GM23338 (cell line): Measurements from ENCODE around the gene SH3GL3. TPM values are rescaled to one million over a fixed set of nuclear protein-coding genes. Genes with fewer than 3 reads are reported as not detected.

ENCODE experiments used
- ATAC-seq: fragments of 200-7000 bp; cut with Tn5 transposase; 3 replicates; pipeline ENCODE4 v1.9.1; 2020
- DNase-seq: peaks from one replicate; pipeline ENCODE4 v3.0.0-alpha.2; 2015; ENCODE audit warnings: low spot score
- H2AFZ ChIP-seq: fragments of 200-600 bp; sonication (generic); 2 replicates; pipeline ENCODE4 v1.8.0; 2016; ENCODE audit warnings: antibody characterized with exemption, mild to moderate bottlenecking, moderate library complexity
- H3F3A ChIP-seq: fragments of 200-600 bp; sonication (generic); replicated peaks from 2 replicates; pipeline ENCODE4 v1.8.0; 2017; ENCODE audit warnings: antibody characterized with exemption, mixed run types, low read depth
- H3K27ac ChIP-seq: fragments of 200-600 bp; sonication (generic); 2 replicates; pipeline ENCODE4 v1.6.1; 2016; ENCODE audit warnings: low read depth
- H3K27me3 ChIP-seq: fragments of 200-600 bp; sonication (generic); 2 replicates; pipeline ENCODE4 v1.8.0; 2016; ENCODE audit warnings: mild to moderate bottlenecking, mixed run types, moderate library complexity; ENCODE audit not compliant: insufficient read depth
- H3K36me3 ChIP-seq: fragments of 200-600 bp; sonication (generic); 2 replicates; pipeline ENCODE4 v1.8.0; 2016; ENCODE audit warnings: mild to moderate bottlenecking; ENCODE audit not compliant: insufficient read depth
- H3K4me1 ChIP-seq: fragments of 200-600 bp; sonication (generic); 2 replicates; pipeline ENCODE4 v1.8.0; 2016; ENCODE audit warnings: mild to moderate bottlenecking, moderate library complexity; ENCODE audit not compliant: insufficient read depth
- H3K4me2 ChIP-seq: fragments of 200-600 bp; sonication (generic); 2 replicates; pipeline ENCODE4 v1.7.1; 2017; ENCODE audit warnings: mixed run types
- H3K4me3 ChIP-seq: fragments of 200-600 bp; sonication (generic); 2 replicates; pipeline ENCODE4 v1.6.1; 2016; ENCODE audit warnings: mixed run types
- H3K79me2 ChIP-seq: fragments of 200-600 bp; sonication (generic); replicated peaks from 2 replicates; pipeline ENCODE4 v1.8.0; 2017; ENCODE audit warnings: mild to moderate bottlenecking; ENCODE audit not compliant: insufficient read depth
- H3K9me2 ChIP-seq: fragments of 200-600 bp; sonication (generic); 2 replicates; pipeline ENCODE4 v1.8.0; 2017; ENCODE audit not compliant: insufficient read depth
- H4K20me1 ChIP-seq: fragments of 200-600 bp; sonication (generic); replicated peaks from 2 replicates; pipeline ENCODE4 v1.8.0; 2017; ENCODE audit warnings: mild to moderate bottlenecking; ENCODE audit not compliant: insufficient read depth
- H3K27ac Mint-ChIP-seq: 2 replicates; pipeline ENCODE4 v1.8.0; 2020; ENCODE audit warnings: inconsistent platforms, mild to moderate bottlenecking, moderate library complexity, mixed read lengths
- H3K27me3 Mint-ChIP-seq: 3 replicates; pipeline ENCODE4 v1.8.0; 2022; ENCODE audit warnings: low read depth, mild to moderate bottlenecking, moderate library complexity, mixed read lengths, inconsistent platforms; ENCODE audit not compliant: insufficient read depth, poor library complexity
- H3K36me3 Mint-ChIP-seq: 3 replicates; pipeline ENCODE4 v1.8.0; 2021; ENCODE audit warnings: low read depth, mild to moderate bottlenecking, inconsistent platforms, moderate library complexity, mixed read lengths
- H3K4me1 Mint-ChIP-seq: 3 replicates; pipeline ENCODE4 v1.8.0; 2020; ENCODE audit warnings: mild to moderate bottlenecking, inconsistent platforms, mixed read lengths
- H3K4me3 Mint-ChIP-seq: 3 replicates; pipeline ENCODE4 v1.8.0; 2021; ENCODE audit warnings: moderate library complexity, mild to moderate bottlenecking, inconsistent platforms, mixed read lengths
- H3K9me3 Mint-ChIP-seq: 3 replicates; pipeline ENCODE4 v1.8.0; 2020; ENCODE audit warnings: moderate library complexity, mild to moderate bottlenecking, inconsistent platforms, mixed read lengths
- CREB1 ChIP-seq: fragments of 250-450 bp; sonication (Bioruptor Pico); IDR thresholded peaks from 2 replicates; pipeline ENCODE4 v1.5.0; 2020; ENCODE audit warnings: low read depth, mild to moderate bottlenecking, moderate library complexity
- EZH2 ChIP-seq: fragments of 200-600 bp; sonication (generic); IDR thresholded peaks from one replicate; pipeline ENCODE4 v1.8.0; 2017; ENCODE audit warnings: antibody characterized with exemption, mild to moderate bottlenecking, low read depth; ENCODE audit not compliant: unreplicated experiment
- EZH2phosphoT487 ChIP-seq: fragments of 200-600 bp; sonication (generic); IDR thresholded peaks from one replicate; pipeline ENCODE4 v1.8.1; 2018; ENCODE audit warnings: antibody characterized with exemption; ENCODE audit not compliant: unreplicated experiment
- JUNB ChIP-seq: IDR thresholded peaks from one replicate; pipeline ENCODE4 v1.6.1; 2016; ENCODE audit warnings: antibody characterized with exemption; ENCODE audit not compliant: unreplicated experiment
- NANOG ChIP-seq: IDR thresholded peaks from 2 replicates; pipeline ENCODE4 v1.6.1; 2016; ENCODE audit warnings: antibody characterized with exemption, borderline replicate concordance
- POLR2AphosphoS5 ChIP-seq: IDR thresholded peaks from 2 replicates; pipeline ENCODE4 v1.6.1; 2016; ENCODE audit warnings: antibody characterized with exemption, low read depth
- STAT1 ChIP-seq: IDR thresholded peaks from one replicate; pipeline ENCODE4 v1.6.1; 2016; ENCODE audit warnings: antibody characterized with exemption; ENCODE audit not compliant: unreplicated experiment
- ZNF114 ChIP-seq: fragments of 250-450 bp; sonication (Bioruptor Pico); IDR thresholded peaks from 2 replicates; pipeline ENCODE4 v1.5.0; 2020; ENCODE audit warnings: mild to moderate bottlenecking, moderate library complexity
- ZNF331 ChIP-seq: fragments of 250-450 bp; sonication (Bioruptor Pico); IDR thresholded peaks from 2 replicates; pipeline ENCODE4 v1.5.0; 2020; ENCODE audit warnings: low read depth, mild to moderate bottlenecking, moderate library complexity
- polyA plus RNA-seq: library from polyadenylated mRNA; unstranded; fragments of >200 nt; fragmentation: Nextera tagmentation; extraction: Ambion mirVana; gene quantifications from 2 replicates; pipeline ENCODE4 v1.2.1, GENCODE V29; 2016
- total RNA-seq: library from RNA; depleted of rRNA; stranded (reverse); fragments of >200 nt; shearing (Covaris generic); gene quantifications from 2 replicates; pipeline ENCODE4 v1.2.3, GENCODE V29; 2014
- TF ChIP-seq, protein P1 (sequence below): IDR thresholded peaks from one replicate; pipeline ENCODE4 v1.6.1; 2018; ENCODE audit warnings: antibody characterized with exemption; ENCODE audit not compliant: unreplicated experiment
- TF ChIP-seq, protein P2 (sequence below): fragments of 250-450 bp; sonication (Bioruptor Pico); IDR thresholded peaks from 2 replicates; pipeline ENCODE4 v1.5.0; 2020; ENCODE audit warnings: mild to moderate bottlenecking, moderate library complexity
- TF ChIP-seq, protein P3 (sequence below): IDR thresholded peaks from 2 replicates; pipeline ENCODE4 v1.6.1; 2016; ENCODE audit warnings: antibody characterized with exemption
- TF ChIP-seq, protein P4 (sequence below), 2 experiments: fragments of 200-600 bp in 1 of 2; sonication (generic) in 1 of 2; conservative IDR thresholded peaks; 2 replicates each; pipeline versions ENCODE4 v1.5.1 to v1.6.1; 2016 to 2017; ENCODE audit warnings: antibody characterized with exemption in 2 of 2, low read depth in 2 of 2, mild to moderate bottlenecking in 2 of 2, moderate library complexity in 1 of 2

SH3GL3 gene
- total and polyA plus RNA-seq, 2 experiments from 2014 or later, result 15.9 to 21.1 TPM

DNA sequence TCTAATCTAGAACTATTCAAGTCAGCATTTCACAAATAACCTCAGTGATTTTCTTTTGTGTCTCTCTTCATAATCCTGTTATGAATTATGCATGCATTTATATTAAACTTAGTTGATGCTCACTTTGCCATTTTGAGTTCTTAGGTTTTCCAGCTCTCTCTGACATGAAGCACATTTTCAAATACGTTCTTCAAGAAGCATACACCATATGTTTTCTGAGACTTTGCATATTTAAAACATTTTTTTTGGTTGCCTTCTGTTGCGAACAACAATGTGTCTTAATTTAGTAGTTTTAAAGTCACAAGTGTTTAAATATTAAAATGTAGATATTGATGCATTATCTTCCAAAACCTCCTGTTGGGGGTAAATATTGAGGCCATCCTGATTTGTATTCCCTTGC lies 37.5 kb downstream of the SH3GL3 start:
- no peaks in the 10 kb centered on the region for H3K4me1 ChIP-seq
- no peak overlapping the region for H3K4me2 ChIP-seq
- H2AFZ ChIP-seq, result no peak overlapping the region
- H3F3A ChIP-seq, result no peaks in the 10 kb centered on the region
- H3K27me3 ChIP-seq, result no peaks in the 10 kb centered on the region
- no peak for ATAC-seq
- H3K27ac Mint-ChIP-seq, result no peak overlapping the region
- no peaks in the 10 kb centered on the region for H3K36me3 ChIP-seq
- peaks cover 21% of the 10 kb centered on the region; the same call in 2 of the 3 replicates for H3K9me3 Mint-ChIP-seq
- H4K20me1 ChIP-seq, result no peaks in the 10 kb centered on the region
- no peaks in the 10 kb centered on the region for H3K9me2 ChIP-seq
- no peak for DNase-seq
- no peak overlapping the region for H3K27ac ChIP-seq
- no peaks in the 10 kb centered on the region; the same call in 2 of the 3 replicates for H3K4me1 Mint-ChIP-seq
- TF ChIP-seq, protein P1, sequence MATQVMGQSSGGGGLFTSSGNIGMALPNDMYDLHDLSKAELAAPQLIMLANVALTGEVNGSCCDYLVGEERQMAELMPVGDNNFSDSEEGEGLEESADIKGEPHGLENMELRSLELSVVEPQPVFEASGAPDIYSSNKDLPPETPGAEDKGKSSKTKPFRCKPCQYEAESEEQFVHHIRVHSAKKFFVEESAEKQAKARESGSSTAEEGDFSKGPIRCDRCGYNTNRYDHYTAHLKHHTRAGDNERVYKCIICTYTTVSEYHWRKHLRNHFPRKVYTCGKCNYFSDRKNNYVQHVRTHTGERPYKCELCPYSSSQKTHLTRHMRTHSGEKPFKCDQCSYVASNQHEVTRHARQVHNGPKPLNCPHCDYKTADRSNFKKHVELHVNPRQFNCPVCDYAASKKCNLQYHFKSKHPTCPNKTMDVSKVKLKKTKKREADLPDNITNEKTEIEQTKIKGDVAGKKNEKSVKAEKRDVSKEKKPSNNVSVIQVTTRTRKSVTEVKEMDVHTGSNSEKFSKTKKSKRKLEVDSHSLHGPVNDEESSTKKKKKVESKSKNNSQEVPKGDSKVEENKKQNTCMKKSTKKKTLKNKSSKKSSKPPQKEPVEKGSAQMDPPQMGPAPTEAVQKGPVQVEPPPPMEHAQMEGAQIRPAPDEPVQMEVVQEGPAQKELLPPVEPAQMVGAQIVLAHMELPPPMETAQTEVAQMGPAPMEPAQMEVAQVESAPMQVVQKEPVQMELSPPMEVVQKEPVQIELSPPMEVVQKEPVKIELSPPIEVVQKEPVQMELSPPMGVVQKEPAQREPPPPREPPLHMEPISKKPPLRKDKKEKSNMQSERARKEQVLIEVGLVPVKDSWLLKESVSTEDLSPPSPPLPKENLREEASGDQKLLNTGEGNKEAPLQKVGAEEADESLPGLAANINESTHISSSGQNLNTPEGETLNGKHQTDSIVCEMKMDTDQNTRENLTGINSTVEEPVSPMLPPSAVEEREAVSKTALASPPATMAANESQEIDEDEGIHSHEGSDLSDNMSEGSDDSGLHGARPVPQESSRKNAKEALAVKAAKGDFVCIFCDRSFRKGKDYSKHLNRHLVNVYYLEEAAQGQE, result no peak
- TF ChIP-seq, protein P2, sequence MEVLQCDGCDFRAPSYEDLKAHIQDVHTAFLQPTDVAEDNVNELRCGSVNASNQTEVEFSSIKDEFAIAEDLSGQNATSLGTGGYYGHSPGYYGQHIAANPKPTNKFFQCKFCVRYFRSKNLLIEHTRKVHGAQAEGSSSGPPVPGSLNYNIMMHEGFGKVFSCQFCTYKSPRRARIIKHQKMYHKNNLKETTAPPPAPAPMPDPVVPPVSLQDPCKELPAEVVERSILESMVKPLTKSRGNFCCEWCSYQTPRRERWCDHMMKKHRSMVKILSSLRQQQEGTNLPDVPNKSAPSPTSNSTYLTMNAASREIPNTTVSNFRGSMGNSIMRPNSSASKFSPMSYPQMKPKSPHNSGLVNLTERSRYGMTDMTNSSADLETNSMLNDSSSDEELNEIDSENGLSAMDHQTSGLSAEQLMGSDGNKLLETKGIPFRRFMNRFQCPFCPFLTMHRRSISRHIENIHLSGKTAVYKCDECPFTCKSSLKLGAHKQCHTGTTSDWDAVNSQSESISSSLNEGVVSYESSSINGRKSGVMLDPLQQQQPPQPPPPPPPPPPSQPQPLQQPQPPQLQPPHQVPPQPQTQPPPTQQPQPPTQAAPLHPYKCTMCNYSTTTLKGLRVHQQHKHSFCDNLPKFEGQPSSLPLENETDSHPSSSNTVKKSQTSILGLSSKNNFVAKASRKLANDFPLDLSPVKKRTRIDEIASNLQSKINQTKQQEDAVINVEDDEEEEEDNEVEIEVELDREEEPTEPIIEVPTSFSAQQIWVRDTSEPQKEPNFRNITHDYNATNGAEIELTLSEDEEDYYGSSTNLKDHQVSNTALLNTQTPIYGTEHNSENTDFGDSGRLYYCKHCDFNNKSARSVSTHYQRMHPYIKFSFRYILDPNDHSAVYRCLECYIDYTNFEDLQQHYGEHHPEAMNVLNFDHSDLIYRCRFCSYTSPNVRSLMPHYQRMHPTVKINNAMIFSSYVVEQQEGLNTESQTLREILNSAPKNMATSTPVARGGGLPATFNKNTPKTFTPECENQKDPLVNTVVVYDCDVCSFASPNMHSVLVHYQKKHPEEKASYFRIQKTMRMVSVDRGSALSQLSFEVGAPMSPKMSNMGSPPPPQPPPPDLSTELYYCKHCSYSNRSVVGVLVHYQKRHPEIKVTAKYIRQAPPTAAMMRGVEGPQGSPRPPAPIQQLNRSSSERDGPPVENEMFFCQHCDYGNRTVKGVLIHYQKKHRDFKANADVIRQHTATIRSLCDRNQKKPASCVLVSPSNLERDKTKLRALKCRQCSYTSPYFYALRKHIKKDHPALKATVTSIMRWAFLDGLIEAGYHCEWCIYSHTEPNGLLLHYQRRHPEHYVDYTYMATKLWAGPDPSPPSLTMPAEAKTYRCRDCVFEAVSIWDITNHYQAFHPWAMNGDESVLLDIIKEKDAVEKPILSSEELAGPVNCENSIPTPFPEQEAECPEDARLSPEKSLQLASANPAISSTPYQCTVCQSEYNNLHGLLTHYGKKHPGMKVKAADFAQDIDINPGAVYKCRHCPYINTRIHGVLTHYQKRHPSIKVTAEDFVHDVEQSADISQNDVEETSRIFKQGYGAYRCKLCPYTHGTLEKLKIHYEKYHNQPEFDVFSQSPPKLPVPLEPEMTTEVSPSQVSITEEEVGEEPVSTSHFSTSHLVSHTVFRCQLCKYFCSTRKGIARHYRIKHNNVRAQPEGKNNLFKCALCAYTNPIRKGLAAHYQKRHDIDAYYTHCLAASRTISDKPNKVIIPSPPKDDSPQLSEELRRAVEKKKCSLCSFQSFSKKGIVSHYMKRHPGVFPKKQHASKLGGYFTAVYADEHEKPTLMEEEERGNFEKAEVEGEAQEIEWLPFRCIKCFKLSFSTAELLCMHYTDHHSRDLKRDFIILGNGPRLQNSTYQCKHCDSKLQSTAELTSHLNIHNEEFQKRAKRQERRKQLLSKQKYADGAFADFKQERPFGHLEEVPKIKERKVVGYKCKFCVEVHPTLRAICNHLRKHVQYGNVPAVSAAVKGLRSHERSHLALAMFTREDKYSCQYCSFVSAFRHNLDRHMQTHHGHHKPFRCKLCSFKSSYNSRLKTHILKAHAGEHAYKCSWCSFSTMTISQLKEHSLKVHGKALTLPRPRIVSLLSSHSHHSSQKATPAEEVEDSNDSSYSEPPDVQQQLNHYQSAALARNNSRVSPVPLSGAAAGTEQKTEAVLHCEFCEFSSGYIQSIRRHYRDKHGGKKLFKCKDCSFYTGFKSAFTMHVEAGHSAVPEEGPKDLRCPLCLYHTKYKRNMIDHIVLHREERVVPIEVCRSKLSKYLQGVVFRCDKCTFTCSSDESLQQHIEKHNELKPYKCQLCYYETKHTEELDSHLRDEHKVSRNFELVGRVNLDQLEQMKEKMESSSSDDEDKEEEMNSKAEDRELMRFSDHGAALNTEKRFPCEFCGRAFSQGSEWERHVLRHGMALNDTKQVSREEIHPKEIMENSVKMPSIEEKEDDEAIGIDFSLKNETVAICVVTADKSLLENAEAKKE (CRISPR knock-in tag), result no peak
- TF ChIP-seq JUNB (no peak), ZNF331 (CRISPR knock-in tag) (no peak), STAT1 (no peak), NANOG (no peak), POLR2AphosphoS5 (no peak), CREB1 (no peak), ZNF114 (CRISPR knock-in tag) (no peak), EZH2phosphoT487 (no peak), EZH2 (no peak)
- TF ChIP-seq, protein P3, sequence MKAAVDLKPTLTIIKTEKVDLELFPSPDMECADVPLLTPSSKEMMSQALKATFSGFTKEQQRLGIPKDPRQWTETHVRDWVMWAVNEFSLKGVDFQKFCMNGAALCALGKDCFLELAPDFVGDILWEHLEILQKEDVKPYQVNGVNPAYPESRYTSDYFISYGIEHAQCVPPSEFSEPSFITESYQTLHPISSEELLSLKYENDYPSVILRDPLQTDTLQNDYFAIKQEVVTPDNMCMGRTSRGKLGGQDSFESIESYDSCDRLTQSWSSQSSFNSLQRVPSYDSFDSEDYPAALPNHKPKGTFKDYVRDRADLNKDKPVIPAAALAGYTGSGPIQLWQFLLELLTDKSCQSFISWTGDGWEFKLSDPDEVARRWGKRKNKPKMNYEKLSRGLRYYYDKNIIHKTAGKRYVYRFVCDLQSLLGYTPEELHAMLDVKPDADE, result no peak
- TF ChIP-seq, protein P4, sequence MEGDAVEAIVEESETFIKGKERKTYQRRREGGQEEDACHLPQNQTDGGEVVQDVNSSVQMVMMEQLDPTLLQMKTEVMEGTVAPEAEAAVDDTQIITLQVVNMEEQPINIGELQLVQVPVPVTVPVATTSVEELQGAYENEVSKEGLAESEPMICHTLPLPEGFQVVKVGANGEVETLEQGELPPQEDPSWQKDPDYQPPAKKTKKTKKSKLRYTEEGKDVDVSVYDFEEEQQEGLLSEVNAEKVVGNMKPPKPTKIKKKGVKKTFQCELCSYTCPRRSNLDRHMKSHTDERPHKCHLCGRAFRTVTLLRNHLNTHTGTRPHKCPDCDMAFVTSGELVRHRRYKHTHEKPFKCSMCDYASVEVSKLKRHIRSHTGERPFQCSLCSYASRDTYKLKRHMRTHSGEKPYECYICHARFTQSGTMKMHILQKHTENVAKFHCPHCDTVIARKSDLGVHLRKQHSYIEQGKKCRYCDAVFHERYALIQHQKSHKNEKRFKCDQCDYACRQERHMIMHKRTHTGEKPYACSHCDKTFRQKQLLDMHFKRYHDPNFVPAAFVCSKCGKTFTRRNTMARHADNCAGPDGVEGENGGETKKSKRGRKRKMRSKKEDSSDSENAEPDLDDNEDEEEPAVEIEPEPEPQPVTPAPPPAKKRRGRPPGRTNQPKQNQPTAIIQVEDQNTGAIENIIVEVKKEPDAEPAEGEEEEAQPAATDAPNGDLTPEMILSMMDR (conservative IDR thresholded peaks at IDR 0.05; ENCODE audit: low read depth in 2 of 2), result no peak
- H3K4me3 Mint-ChIP-seq, result no peak overlapping the region
- peaks cover 22% of the 10 kb centered on the region for H3K36me3 Mint-ChIP-seq
- H3K4me3 ChIP-seq, result no peak overlapping the region
- peaks cover 2% of the 10 kb centered on the region for H3K27me3 Mint-ChIP-seq
- H3K79me2 ChIP-seq, result no peaks in the 10 kb centered on the region
